ENCODE measurements around the gene CNTFR.

Gene CNTFR

DNA sequence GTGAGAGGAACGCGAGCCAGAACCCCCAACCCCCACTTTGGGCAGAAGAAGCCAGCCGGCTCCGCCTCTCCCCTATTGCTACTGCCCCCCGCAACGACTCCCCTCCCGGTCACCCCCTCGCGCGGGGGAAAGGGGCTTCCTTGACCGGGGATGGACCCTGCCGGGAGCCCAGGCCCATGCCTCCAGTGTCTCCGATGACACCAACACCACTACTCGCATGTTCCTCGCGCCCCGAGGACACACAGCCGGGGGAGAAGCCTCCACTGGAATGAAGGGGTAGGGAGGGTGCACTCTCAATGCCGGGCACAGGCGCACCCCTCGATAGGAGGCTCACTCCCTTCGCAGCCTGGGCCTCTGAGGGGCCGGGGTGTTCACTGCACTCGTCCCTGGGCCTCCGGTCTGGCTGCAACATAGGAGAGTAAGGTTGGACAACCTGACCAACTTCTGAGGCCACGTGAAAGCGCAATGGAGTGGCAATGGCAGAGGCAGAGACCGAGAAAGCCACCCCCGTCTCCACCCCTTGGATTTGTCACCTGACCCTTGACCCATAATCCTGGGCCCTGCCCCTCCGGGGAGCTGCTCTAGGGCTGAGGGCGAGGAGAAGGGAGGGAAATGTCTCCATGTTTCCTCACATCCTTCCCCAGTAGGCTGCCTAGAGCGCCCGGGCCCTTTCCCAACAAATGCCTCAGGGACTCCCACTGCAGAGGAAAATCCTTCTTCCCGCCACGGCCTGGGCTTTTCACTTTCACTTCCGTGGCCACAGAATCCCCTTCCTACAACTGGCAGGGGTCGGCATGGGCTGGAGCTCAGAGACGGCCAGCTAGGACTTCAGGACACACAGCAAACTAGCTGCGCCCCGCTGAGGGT, 1.1 kb upstream of the CNTFR start:
- no peak for DNase-seq (ENCODE audit: low read depth in 2 of 2, low spot score in 1 of 2)

GRCh38 chr9:34588671-34589635, 571 bp downstream of the CNTFR start:
- DNase-seq (ENCODE audit: low read depth in 2 of 2, low spot score in 1 of 2) = no peak

- DNase-seq (ENCODE audit: low read depth in 2 of 2, low spot score in 1 of 2) = no peak
Observed at GRCh38 chr9:34587271-34587670, 2.3 kb downstream of the CNTFR start.

GRCh38 chr9:34585946-34586669, 3.4 kb downstream of the CNTFR start:
- no peak for DNase-seq (ENCODE audit: low read depth in 2 of 2, low spot score in 1 of 2)

DNA sequence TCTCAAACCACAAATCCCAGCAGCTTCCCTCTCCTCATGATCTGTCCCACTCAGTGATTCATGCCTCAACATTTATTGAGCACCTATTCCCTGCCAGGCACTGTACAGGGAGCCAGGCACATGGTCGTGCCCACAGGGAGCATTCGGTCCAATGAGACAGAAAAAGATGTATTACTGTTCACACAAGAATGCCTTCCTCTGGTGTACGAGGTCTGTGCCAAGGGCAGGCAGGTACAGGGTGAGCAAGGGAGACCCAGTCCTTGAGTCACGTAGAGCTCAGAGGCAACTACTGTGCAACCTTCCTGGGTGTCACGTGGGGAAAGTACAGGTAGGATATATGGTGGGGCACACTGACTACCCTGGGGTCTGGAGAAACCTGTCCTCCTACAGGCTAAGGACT, 4.6 kb downstream of the CNTFR start:
- DNase-seq (ENCODE audit: low read depth in 2 of 2, low spot score in 1 of 2) = no peak

DNA sequence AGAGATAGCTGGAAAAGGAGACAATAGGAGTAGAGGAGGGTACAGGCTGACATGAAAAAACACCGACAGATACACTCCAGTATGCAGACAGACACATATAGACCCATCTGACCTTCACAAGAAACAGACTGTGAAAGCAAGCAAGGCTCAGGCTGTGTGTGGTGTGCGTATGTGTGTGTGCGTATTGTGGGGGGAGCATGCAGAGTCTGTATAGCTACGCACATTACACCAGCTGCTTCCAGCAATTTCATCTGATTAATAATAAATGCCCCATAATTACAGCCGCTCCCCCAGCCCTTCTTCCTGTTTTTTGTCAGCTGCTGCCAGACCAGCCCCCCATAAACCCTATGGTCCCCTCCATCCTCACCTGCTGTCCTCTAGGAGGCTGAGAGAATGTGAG, 6.7 kb downstream of the CNTFR start:
- DNase-seq (ENCODE audit: low read depth in 2 of 2, low spot score in 1 of 2) = no peak

GRCh38 chr9:34581318-34581717, 8.2 kb downstream of the CNTFR start:
- no peak for DNase-seq (ENCODE audit: low read depth in 2 of 2, low spot score in 1 of 2)

DNA sequence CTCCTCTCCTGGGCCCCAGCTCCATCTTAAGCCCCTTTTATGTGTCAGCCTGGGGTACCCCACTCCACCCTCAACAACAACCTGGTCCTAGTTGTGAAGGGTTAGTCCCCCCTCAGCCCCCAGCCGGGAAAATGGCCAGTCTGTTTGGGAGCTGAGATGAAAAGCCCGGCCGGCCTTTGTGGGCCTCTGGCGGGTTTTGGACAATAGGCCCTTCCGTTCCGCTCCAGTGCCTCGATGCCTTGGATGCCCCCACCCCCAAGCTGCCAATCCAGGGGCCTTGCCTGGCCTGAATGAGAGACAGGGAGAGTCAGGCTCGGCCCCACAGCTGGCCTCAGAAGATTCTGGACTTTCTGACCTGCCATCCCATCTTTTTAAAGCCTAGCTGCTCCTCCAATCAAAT, 9.2 kb downstream of the CNTFR start:
- no peak for DNase-seq (ENCODE audit: low read depth in 2 of 2, low spot score in 1 of 2)

DNA sequence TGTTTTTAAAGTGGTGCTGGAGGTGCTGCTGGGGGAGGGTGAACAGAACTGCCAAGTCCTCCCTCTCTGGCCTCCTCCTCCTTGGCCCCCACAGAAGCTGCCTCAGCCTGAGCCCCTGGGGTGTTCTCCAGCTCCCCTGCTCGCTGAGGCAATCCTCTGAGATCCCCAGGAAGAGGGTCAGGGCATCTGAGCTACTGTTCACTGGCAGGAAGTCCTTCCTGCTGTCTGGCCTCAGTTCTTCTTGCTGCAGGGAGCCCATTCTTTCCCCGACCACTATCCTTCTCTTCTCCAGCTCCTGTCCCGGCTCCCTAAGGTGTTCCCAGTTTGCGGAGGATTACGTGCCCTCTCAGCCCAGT, 9.7 kb downstream of the CNTFR start:
- no peak for DNase-seq (ENCODE audit: low read depth in 2 of 2, low spot score in 1 of 2)

DNA sequence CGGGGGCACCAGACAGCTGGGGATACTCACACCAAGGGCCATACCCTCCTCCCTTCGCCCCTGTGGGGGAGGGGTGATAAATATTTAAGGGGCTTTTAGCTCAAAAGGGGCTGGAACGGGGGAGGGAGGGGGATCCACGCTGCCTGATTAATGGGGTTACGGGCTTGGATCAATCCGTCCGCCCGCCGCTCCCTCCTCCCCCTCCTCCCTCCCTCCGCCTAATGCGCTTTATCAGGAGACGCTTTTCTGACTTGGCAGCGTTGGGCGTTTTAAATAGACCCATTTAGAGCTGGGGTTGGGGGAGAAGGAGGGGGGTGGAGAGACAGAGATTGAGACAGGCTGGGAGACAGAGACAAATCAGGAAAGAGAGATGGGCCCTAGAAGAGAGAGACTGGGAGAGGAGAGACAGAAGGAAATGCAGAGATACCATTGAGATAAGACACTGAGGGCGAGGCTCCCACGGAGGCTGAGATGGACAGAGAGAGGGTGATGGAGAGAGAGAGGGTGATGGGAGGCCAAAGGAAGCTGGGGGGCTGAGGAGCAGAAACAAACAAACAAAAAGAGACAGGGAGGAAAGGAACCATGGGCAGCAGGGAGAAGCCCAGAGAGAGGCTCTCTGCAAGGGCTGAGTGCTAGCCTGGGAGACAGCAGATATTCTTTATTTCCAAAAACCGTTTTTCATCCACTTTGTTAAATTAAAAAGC, 10.3 kb downstream of the CNTFR start:
- DNase-seq (ENCODE audit: low read depth in 2 of 2, low spot score in 1 of 2) = no peak

DNA sequence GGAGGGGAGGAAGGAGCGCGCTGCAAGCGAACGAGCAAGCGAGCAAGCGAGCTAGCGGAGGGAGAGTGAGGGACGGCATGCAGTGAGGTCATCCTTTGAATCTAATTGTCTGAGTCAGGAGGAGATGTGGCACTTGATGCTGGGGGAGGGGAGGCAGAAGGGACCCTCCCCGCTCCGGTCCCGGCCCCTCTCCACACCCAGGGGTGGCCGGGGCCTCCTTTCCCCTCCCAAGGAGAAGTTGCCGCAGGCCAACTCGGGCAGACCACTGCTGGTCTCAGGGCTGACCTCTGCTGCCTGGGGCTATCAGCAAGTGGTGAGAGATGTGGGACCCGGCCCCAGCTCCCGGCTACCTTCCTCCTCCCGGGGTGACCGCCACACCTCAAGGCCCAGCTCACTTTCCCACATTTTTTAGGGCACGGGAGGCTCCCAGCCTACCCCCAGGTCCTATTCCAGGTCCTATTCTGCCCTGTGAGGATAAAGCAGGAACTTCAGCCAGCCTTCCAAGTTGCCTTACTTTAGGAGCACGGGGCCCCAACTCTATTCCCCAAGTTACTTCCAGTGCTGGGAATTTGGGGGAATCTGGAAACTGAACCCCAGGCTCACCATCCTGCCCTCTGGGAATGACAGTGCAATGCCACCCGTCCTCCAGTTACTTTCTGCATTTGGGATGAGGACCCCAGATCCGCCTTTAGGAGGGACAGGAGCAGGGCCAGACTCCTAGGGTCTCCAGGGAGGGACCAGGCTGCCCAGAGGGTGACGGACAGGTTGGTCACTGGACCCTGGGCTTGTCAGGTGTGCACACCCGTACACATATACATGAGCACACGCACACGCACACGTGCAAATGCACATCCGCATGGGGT, 11.1 kb downstream of the CNTFR start:
- no peak for DNase-seq (ENCODE audit: low read depth in 2 of 2, low spot score in 1 of 2)

DNA sequence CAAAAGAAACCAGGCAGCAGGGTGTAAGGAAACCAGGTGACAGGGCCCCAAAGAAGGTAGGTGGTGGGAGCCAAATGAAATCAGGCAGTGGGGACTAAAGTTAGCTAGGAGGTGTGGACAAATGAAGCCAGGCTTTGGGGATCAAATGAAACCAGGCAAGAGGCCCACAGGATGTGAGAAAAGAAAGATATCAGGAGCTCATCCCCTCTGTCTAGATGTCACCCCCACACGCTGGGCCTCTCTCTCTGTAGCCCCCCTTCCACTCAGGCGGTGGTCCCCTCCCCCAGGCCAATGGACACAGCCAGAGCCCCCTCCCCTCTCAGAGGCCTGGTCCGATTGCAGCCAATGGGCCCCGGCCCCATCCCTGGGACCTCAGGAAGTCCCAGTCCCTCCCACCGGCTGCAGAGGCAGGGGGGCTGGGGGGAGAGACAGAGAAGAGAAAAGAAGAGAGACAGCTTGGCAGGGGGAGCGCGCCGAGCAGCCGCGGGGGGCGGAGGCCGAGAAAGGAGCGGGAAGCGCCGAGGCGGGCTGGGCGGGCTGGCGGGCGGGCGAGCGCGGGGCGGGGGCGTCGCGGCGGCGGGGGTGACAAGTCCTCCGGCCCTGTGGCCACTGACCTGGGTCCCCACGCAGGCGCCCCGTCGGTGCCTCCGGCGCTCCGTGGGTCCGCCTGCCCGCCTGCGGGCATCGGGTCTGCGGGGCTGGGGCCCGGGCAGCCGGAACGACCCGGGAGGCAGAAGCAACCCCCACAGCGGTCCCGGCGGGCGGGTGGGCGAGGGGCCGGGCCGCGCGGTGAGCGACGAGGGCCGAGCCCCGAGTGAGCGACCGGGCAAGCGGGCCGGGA, 11.9 kb downstream of the CNTFR start:
- DNase-seq (ENCODE audit: low read depth in 2 of 2, low spot score in 1 of 2) = no peak

GRCh38 chr9:34576597-34577399, 12.7 kb downstream of the CNTFR start:
- no peak for DNase-seq (ENCODE audit: low read depth in 2 of 2, low spot score in 1 of 2)

DNA sequence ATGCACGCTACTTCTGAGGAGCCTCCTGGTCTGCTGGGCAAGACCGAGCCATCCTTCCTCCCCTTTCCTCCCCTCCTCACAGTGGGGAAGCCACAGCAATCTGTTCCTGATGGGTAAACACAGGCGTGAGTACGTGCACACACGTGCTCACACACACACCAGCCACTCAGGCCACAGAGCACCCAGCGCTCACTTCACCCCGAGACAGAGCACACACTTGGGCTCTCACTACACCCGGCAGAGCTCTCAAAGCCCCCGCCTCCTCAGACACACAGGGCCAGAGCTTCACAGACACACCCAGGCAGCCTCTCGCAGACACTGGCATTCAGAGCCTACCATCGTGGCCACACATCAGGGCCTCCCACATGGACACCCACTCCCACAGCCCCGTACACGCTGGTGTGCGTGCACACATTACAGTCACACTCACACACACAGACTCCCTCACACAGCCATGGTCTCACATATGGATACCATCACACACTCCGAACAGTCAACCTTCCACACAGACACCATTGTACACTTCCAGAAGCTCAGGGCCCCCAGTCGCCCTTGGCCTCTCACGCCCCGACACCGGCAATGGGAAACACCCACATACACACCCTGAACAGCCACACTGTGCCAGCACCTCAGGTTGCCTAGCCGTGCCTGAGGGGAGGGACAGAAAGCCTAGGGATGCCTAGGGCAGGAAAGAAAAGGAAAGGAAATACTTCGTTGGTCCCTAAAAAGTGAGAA, 13.5 kb downstream of the CNTFR start:
- DNase-seq (ENCODE audit: low read depth in 2 of 2, low spot score in 1 of 2) = no peak

DNA sequence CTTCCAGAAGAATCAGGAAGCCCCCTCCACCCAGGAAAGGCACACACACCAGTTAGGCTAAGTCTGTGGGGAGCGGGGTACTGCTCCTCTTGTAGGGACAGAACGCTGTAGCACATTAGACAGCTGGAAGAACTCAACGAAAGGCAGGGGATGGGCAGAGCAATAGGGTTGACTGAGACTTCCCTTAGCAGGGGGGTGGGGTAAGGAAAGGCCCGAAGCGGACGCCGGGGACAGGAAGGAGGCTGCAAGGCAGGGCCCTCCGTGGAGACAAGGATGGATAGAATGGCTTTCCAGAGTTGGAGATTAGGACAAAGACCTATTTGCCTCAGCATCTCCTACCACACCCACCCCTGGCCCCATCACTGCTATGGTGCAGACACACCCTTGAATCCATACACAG, 14.3 kb downstream of the CNTFR start:
- no peak for DNase-seq (ENCODE audit: low read depth in 2 of 2, low spot score in 1 of 2)

- no peak for DNase-seq (ENCODE audit: low read depth in 2 of 2, low spot score in 1 of 2)
Observed at GRCh38 chr9:34574571-34574970, 15.0 kb downstream of the CNTFR start.

DNA sequence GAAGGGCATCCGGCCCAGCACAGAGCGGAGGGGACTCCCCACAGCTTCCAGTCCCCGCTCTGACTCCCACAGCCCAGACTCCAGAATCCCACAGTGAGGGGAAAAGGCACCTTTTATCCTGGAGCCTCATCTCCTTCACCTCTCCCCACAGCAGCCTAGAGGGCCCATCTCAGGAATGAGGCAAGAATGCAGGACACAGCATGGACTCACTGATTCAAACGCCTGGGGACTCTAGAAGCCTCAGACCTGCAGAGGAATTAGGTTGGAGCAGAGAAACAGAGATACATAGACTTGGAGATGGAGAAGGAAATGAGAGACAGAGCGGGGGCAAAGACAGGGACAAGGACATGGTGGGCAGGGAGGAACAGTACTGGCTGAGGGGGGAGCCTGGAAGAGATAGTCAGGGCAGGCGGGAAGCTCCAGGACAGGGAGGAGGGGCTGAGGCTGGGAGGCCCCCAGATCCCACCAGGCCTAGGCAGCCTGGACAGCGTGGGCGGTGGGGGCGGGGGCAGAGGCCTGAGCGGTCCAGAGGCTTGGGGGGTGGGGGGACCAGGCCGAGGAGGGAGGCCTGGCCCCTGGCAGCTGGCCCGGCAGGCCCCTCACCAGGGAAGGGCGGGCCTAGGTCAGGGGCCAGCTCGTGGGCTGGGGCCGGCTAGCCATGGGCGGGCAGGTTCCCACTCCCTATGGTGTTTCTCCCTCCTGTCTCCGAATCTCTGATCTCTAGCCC, 15.8 kb downstream of the CNTFR start:
- no peak for DNase-seq (ENCODE audit: low read depth in 2 of 2, low spot score in 1 of 2)
